HG03520 (cell line): ENCODE data around the gene AVP.
"Not testable (repeated sequence)": the region's sequence is repeated elsewhere in the genome, so short reads cannot be mapped to it uniquely, and the experiment has no call there.

ENCODE experiments used
- ATAC-seq: cut with Tn5 transposase; IDR thresholded peaks from one replicate; pipeline ENCODE4 v1.9.1; 2021; ENCODE audit warnings: mild to moderate bottlenecking, moderate library complexity; ENCODE audit not compliant: unreplicated experiment

Gene AVP, protein sequence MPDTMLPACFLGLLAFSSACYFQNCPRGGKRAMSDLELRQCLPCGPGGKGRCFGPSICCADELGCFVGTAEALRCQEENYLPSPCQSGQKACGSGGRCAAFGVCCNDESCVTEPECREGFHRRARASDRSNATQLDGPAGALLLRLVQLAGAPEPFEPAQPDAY

DNA sequence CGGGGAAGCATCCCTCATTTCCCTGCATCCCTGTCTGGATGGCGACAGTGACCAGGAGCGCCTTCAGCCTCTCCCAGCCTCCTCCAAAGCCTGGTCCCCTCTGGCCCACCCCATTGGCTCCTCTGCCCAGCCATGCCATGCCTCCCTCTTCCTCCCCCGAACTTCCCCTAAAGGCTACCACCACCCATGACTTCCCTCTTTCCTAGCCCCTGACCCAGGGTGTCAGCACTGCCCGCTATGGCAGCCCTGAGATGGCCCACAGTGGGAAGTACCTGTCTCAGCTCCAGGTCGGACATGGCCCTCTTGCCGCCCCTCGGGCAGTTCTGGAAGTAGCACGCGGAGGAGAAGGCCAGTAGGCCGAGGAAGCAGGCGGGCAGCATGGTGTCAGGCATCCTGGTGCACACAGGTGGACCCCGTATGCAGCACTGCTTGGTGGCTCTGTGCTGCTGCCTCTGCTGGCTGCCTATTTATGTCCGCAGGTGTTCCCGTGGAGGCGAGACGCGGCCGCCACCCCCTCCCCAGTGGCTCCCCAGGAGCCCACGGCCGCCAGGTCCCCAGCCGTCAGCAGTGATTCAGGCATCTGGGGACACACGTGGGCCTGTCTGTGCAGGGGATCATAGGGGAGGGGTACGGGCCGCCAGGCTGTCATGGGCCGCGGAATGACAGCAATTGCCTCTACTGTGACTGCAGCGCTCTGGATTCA lies at the start of gene AVP:
Gene AVP (minus strand): TSS at position 442 of the 703 bp plus-strand sequence. CDS start 50 bp downstream, at position 392.
- no peak for ATAC-seq

DNA sequence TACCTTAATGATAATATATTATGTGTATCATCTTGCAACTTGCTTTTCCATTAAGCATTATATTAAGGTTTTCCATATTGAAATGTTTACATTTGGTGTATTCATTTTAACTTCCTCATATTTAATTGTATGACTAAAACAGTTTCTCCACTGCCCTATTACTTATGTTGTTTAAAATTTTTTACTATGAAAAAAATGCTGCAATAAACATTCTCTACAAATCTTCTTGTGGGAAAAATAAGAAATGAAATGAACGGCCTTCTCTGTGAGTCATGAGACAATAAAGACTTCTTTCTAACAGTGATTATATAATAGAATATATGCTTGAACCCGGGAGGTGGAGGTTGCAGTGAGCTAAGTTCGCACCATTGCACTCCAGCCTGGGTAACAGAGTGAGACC lies 49.6 kb upstream of the AVP start:
- ATAC-seq: no peak

DNA sequence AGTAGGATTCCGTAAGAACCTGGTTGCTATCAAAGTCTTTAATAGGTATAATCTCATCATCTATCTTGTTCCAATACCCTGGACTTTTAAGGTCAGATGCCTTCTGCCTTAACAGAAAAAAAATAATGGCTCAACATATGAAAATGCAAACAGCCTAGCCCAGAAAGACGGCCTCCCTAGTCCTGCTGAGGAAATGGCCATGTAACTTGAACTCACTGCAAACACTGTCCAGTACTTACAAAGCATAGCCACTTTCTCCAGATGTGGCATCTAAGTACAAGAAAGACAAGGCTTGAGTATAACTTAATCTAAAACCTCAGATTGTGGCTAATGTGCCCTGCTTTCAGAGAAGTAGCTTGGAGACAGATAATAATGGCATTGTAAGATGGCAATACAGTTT lies 48.6 kb upstream of the AVP start:
- ATAC-seq: no peak

DNA sequence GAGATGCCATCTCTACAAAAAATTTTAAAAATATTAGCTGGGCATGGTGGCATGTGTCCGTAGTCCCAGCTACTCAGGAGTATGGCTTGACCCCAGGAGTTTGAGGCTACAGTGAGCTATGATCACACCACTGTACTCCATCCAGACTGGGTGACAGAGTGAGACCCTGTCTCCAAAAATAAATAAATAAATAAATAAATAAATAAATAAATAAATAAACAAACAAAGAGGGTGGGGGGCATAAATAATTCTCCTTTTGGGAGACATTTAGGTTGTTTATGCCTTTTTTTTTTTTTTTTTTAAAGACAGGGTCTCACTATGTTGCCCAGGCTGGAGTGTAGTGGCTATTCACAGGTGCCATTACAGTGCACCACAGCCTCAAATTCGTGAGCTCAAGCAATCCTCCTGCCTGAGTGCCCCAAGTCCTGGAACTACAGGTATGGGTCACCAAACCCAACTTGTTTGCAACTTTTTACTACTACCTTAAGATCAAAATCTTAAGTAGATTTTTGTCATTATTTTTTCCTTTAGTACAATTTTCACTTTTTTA lies 45.6 kb upstream of the AVP start:
- ATAC-seq: no peak

DNA sequence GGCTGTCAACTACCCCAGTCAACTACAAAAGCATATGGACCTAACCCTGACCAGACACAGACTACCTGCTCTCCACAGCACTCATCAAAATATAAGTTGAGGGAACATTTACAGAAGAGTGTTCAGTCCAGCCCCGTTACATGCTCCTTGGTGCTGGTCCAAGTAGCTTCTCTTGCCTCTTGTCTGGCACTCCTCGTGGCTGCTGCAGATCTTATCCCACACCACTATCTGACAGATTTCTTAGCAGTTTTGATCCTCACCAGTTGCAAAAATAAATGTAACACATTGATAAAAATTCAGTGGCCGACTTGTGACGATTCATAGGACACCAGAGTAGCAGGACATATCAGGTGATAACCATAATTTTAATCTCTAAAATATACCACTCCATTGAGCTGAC lies 44.6 kb upstream of the AVP start:
- no peak for ATAC-seq

DNA sequence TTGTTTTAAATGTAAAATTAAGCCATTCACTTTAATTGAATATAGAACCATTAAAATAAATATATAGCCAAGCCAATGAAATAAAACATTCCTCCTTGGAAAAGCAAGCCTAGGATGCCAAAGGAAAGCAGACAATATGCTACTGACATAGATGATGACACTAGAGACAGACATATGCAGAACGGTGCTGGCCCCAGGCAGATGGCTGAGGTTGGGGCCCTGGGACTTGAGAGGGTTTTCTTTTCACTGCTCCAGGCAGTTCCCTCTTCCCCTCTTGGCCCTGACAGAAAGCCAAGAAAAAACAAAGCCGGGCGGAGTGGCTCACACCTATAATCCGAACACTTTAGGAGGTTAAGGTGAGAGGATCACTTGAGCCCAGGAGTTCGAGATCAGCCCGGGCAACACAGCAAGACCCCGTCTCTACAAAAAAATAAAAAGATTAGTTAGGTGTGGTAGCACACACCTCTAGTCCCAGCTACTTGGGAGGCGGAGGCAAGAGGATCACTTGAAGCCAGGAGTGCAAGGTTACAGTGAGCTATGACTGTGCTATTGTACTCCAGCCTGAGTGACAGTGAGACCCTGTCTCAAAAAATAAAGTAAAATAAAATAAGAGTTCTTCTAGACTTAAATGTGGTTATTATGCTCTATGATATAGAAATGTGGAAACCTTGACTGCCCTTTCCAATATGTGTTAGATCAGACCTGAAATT lies 43.9 kb upstream of the AVP start:
- ATAC-seq: no peak

DNA sequence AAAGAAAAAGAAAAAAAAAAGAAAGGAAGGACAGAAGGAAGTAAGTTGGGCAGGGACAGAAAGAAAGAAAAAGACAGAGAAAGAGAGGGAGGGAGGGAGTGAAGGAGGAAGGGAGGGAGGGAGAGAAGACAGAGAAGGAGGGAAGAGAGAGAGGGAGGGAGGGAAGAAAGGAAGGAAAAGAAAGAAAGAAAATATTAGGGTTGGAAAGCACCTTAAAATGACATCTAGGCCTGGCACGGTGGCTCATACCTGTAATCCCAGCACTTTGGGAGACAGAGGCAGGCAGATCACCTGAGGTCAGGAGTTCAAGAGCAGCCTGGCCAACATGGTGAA lies 42.0 kb upstream of the AVP start:
- ATAC-seq: no peak

DNA sequence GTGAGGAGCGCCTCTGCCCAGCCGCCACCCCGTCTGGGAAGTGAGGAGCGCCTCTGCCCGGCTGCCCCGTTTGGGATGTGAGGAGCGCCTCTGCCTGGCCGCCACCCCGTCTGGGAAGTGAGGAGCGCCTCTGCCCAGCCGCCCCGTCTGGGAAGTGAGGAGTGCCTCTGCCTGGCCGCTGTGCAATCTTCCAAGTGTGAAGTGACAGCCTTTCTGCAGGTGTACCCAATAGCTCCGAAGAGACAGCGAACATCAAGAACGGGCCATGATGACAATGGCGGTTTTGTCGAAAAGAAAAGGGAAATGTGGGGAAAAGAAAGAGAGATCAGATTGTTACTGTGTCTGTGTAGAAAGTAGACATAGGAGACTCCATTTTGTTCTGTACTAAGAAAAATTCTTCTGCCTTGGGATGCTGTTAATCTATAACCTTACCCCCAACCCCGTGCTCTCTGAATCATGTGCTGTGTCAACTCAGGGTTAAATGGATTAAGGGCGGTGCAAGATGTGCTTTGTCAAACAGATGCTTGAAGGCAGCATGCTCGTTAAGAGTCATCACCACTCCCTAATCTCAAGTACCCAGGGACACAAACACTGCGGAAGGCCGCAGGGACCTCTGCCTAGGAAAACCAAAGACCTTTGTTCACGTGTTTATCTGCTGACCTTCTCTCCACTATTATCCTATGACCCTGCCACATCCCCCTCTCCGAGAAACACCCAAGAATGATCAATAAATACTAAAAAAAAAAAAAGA lies 41.4 kb upstream of the AVP start:
- not testable (repeated sequence) for ATAC-seq

DNA sequence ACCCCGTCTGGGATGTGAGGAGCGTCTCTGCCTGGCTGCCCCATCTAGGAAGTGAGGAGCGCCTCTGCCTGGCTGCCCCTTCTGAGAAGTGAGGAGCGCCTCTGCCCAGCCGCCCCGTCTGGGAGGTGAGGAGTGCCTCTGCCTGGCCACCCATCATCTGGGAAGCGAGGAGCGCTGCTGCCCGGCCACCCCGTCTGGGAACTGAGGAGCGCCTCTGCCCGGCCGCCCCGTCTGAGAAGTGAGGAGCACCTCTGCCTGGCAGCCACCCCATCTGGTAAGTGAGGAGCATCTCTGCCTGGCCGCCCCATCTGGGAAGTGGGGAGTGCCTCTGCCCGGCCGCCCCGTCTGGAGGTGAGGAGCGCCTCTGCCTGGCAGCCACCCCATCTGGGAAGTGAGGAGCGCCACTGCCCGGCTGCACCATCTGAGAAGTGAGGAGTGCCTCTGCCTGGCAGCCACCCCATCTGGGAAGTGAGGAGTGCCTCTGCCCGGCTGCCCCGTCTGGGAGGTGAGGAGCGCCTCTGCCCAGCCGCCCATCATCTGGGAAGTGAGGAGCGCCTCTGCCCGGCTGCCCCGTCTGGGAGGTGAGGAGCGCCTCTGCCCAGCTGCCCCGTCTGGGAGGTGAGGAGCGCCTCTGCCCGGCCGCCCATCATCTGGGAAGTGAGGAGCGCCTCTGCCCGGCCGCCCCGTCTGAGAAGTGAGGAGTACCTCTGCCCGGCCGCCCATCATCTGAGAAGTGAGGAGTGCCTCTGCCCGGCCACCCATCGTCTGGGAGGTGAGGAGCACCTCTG lies 40.4 kb upstream of the AVP start:
- ATAC-seq: not testable (repeated sequence)

DNA sequence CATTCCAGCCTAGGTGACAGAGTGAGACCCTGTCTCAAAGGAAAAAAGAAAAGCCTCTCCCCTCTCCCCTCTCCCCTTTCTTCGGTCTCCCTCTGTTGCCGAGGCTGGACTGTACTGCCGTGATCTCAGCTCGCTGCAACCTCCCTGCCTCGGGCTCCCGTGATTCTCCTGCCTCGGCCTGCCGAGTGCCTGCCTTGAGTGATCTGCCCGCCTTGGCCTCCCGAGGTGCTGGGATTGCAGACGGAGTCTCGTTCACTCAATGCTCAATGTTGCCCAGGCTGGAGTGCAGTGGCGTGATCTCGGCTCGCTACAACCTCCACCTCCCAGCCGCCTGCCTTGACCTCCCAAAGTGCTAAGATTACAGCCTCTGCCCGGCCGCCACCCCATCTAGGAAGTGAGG lies 39.6 kb upstream of the AVP start:
- not testable (repeated sequence) for ATAC-seq

DNA sequence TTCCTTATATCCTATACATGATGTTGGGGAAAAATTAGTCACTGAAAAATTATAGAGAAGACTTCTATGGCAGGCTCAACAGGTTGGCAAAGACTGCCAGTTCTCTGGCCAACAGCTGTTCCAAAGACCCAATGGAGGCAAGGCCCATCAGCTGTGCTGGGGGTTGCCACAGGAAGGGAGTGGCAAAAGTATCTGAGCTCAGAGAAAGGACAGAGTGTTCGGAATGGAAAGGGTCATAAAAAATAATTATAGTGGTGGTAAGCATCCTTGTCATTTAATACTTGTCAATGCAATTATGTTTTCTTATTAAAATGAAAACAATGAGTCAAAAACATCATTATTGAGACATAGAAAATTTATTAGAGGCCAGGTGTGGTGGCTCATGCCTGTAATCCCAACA lies 39.0 kb upstream of the AVP start:
- ATAC-seq: no peak

DNA sequence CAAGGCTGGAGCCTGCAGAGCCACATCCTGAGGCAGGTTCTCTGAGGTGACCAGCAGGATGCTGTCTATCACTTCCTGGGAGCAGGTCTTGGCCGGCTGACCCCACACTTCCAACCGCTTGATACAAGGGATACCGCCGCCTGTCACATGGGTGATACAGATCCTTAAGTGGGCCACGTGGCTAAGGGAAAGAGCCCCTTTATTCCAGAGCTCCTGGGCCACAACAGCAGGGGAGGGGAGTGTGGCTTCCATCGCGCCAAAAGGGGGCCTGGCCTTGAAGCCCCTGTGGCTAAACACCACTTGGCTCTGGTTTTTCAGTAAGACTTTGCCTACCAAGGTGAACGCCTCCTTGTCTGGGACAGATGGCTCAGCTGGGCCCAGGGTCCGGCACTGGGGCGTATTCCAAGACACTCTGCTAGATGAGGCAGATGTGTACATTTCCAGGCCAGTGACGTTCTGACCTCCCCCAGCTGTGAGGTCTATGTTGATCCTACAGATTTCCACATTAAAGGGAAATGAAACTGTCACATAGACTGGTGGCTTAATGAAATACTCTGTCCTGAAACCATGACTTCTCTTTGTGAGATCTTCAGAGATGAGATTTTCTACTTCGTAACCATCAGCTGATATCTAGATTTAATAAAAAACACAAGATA lies 37.6 kb upstream of the AVP start:
- no peak for ATAC-seq

DNA sequence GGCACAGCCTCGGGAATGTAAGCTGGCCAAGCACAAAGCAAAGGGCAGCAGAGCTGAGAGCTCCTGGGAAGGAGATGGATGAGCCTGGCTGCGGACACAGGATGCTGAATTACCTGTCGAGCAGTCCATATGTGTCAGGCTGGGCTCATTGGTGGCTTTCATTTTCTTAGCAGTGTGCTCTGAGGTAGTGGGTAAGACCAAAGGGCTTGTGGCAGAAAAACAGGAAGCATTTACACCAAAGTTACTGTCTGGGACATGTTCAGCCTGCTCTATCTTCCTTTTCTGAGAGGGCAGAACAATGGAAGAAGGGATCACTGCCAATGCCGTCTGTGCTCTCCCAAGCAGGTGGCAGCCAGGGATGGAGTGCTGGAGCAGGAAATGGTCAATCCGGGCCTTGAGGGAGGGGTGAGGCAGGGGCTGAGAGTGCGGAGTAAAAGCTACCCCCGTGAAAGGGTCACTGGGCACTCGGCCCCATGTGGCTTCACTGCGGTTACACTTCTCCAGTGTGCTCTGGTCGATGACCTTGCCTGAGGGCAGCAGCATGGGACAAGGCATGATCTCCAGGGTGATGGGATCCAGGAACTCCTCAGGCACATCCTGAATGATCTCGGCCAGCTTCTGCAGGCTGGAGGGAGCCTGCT lies 36.9 kb upstream of the AVP start:
- ATAC-seq: no peak

DNA sequence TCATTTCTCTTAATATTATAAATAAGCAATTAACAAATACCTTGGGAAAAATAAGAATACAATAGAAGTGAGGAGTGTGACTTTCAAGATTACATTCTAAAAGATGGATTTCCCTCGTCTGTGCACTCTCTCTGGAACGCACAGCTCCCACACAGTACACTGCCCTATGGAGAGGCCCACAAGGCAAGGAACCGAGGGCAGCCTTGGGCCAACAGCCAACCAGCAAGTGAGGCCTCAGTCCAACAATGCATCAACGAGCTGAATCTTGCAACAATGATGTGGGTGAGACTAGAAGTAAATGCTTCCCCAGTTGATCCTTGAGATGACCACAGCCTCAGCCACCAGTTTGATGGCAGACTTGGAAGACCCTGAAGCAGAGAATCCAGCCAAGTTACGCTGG lies 34.5 kb upstream of the AVP start:
- ATAC-seq: no peak

DNA sequence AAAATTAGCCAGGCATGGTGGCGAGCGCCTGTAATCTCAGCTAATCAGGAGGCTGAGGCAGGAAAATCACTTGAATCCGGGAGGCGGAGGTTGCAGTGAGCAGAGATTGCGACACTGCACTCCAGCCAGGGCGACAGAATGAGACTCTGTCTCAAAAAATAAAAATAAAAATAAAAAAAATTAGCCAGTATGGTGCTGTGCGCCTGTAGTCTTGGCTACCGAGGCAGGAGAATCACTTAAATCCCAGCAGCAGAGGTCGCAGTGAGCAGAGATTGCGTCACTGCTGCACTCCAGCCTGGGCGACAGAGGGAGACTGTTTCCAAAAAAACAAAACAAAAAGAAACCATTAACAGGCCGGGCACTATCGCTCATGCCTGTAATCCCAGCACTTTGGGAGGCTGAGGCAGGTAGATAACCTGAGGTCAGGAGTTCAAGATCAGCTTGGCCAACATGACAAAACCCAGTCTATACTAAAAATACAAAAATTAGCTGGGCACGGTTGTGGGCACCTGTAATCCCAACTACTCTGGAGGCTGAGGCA lies 33.4 kb upstream of the AVP start:
- ATAC-seq: not testable (repeated sequence)

DNA sequence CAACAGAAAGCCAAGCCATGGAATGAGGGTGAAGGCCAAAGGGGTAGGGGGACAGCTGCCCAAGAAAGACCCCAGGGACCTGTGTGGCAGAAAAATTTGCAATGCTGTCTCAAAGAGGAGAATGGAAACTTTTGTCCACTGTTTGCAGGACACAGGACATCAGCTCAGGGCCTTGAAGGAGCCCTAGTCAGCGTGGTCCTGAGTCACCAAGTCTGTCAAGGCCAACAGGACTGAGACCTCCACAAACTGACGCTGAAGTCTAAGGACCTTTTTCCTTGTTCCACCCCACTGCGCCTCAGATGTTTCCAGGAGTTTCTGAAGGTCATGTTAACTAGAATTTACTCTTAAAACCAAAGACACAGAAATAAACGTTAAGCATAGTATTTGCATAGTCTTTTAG lies 31.8 kb upstream of the AVP start:
- ATAC-seq: no peak

DNA sequence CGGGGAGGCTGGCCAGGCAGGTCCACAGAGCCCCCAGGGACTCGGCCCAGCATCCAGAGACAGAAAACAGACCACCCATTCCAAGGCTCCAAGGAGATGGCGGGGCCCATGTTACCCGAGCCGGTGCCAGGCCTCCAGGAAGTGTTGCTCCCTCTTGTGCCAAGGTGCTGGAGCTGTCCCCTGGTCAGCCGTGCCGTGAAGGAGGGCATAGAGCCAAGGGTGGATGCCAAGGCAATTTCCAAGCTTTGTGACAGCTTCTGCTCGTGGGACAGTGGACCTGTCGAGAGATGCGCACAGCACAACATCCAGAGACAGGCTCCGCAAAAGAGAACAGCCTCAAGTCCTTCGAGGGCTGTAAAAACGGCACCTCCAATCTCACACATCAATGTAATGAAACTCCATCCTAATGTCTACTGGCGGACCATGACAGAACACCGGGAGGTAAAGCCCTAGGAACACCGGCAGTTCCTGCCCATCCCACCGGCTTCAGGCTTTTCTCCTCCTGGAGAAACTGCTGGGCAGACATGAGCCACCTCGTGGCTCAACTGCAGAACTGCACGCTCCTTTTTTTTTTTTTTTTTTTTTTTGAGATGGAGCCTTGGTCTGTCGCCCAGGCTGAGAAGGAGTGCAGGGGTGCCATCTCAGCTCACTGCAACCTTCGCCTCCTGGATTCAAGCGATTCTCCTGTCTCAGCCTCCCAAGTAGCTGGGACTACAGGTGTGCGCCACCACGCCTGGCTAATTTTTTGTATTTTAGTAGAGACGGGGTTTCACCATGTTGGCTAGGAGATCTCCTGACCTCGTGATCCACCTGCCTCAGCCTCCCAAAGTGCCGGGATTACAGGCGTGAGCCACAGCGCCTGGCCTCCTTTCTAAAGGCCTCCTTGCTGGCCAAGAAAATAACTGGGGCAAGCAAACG lies 30.9 kb upstream of the AVP start:
- ATAC-seq: no peak

DNA sequence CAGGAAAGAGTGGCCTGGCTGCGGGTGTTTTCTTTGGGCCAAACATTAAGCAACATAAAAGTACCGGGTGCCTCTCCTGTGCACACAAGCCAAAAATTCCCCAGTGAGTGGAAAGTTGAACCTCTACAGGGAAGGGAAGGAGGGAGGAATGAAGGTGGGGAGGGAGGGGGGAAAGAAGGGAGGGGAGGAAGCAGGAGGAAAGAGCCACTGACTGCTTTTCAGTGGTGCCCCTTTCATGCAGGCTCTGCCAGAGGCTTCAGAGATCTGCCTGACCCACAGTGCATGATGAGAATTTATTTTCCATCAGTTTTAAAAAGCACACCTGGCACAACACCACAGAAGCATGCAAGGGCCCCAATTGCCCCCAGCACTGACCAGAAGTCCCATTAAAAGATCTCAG lies 27.5 kb upstream of the AVP start:
- no peak for ATAC-seq
